Neural progenitor cell (in vitro differentiated cells): ENCODE measurements around the gene GRIN2B. TPM values are rescaled to one million over a fixed set of nuclear protein-coding genes. Genes with fewer than 3 reads are reported as not detected.
A peak's percentile ranks its signal among the peaks of the same experiment; 100 is the strongest.

Experiments used
- DNase-seq: peaks from one replicate; pipeline ENCODE4 v3.0.0-alpha.2; 2016; ENCODE audit warnings: low spot score
- H2AFZ ChIP-seq: fragments of 200-600 bp; sonication (generic); replicated peaks from 2 replicates; pipeline ENCODE4 v1.6.1; 2016; ENCODE audit warnings: antibody characterized with exemption
- H3F3A ChIP-seq: fragments of 200-600 bp; sonication (generic); 2 replicates; pipeline ENCODE4 v1.6.1; 2016; ENCODE audit warnings: antibody characterized with exemption, low read depth
- H3K27ac ChIP-seq: fragments of 200-600 bp; sonication (generic); 2 replicates; pipeline ENCODE4 v1.5.1; 2016; ENCODE audit warnings: mild to moderate bottlenecking
- H3K27me3 ChIP-seq: fragments of 200-600 bp; sonication (generic); 2 replicates; pipeline ENCODE4 v1.6.1; 2016; ENCODE audit warnings: mild to moderate bottlenecking, moderate library complexity
- H3K36me3 ChIP-seq: fragments of 200-600 bp; sonication (generic); 2 replicates; pipeline ENCODE4 v1.5.1; 2016
- H3K4me1 ChIP-seq: fragments of 200-600 bp; sonication (generic); 2 replicates; pipeline ENCODE4 v1.6.1; 2016; ENCODE audit warnings: mixed run types
- H3K4me2 ChIP-seq: fragments of 200-600 bp; sonication (generic); 2 replicates; pipeline ENCODE4 v1.6.1; 2016
- H3K4me3 ChIP-seq: fragments of 200-600 bp; sonication (generic); 2 replicates; pipeline ENCODE4 v1.5.1; 2016
- H3K79me2 ChIP-seq: fragments of 200-600 bp; sonication (generic); 2 replicates; pipeline ENCODE4 v1.6.1; 2016; ENCODE audit warnings: low read depth
- H3K9ac ChIP-seq: fragments of 200-600 bp; sonication (generic); 2 replicates; pipeline ENCODE4 v1.6.1; 2016
- H3K9me3 ChIP-seq: fragments of 200-600 bp; sonication (generic); 2 replicates; pipeline ENCODE4 v1.5.1; 2016; ENCODE audit warnings: low read depth
- H4K20me1 ChIP-seq: fragments of 200-600 bp; sonication (generic); 2 replicates; pipeline ENCODE4 v1.6.1; 2016; ENCODE audit warnings: low read depth
- H3K27ac Mint-ChIP-seq: 3 replicates; pipeline ENCODE4 v1.8.0; 2021; ENCODE audit warnings: mixed read lengths
- H3K27me3 Mint-ChIP-seq: 2 replicates; pipeline ENCODE4 v1.8.0; 2022; ENCODE audit warnings: low read depth, mild to moderate bottlenecking, inconsistent platforms, moderate library complexity, mixed read lengths; ENCODE audit not compliant: insufficient read depth
- H3K36me3 Mint-ChIP-seq: 3 replicates; pipeline ENCODE4 v1.8.0; 2021; ENCODE audit warnings: mixed read lengths
- H3K4me1 Mint-ChIP-seq: 3 replicates; pipeline ENCODE4 v1.8.0; 2021; ENCODE audit warnings: mixed read lengths
- H3K4me3 Mint-ChIP-seq: 3 replicates; pipeline ENCODE4 v1.8.0; 2021; ENCODE audit warnings: mild to moderate bottlenecking, moderate library complexity, mixed read lengths
- H3K9me3 Mint-ChIP-seq: 3 replicates; pipeline ENCODE4 v1.8.0; 2020; ENCODE audit warnings: mixed read lengths
- CTCF ChIP-seq: fragments of 200-600 bp; sonication (generic); IDR thresholded peaks from 2 replicates; pipeline ENCODE4 v1.5.1; 2017; ENCODE audit warnings: antibody characterized with exemption, mild to moderate bottlenecking
- EZH2 ChIP-seq: fragments of 200-600 bp; sonication (generic); IDR thresholded peaks from 2 replicates; pipeline ENCODE4 v1.6.1; 2017; ENCODE audit warnings: antibody characterized with exemption, mild to moderate bottlenecking, moderate library complexity
- EZH2phosphoT487 ChIP-seq: fragments of 200-600 bp; sonication (generic); IDR thresholded peaks from 2 replicates; pipeline ENCODE4 v1.6.1; 2017; ENCODE audit warnings: antibody characterized with exemption
- total RNA-seq: library from RNA; depleted of rRNA; stranded (reverse); fragments of >200 nt; gene quantifications from 2 replicates; pipeline ENCODE4 v1.2.3, GENCODE V29; 2015; ENCODE audit warnings: low replicate concordance

The GRIN2B gene
- total RNA-seq, 1 donor from 2014 or later, result 0.52 TPM

- no peak overlapping the region for H2AFZ ChIP-seq
- Mint-ChIP-seq H3K27me3 (peaks cover 8% of the 10 kb centered on the region), H3K9me3 (peaks cover 18% of the 10 kb centered on the region), H3K36me3 (no peaks in the 10 kb centered on the region), H3K4me3 (no peak overlapping the region), H3K4me1 (peaks cover 34% of the 10 kb centered on the region), H3K27ac (peak overlapping the region; percentile 19)
- DNase-seq, result no peak
- H3F3A ChIP-seq, result no peaks in the 10 kb centered on the region
- no peak overlapping the region for H3K4me2 ChIP-seq
- TF ChIP-seq EZH2 (no peak), CTCF (no peak), EZH2phosphoT487 (no peak)
- H3K9ac ChIP-seq, result no peak overlapping the region
- H4K20me1 ChIP-seq, result no peaks in the 10 kb centered on the region
- no peaks in the 10 kb centered on the region for H3K9me3 ChIP-seq
- H3K36me3 ChIP-seq, result no peaks in the 10 kb centered on the region
- no peak overlapping the region for H3K27ac ChIP-seq
- H3K27me3 ChIP-seq, result no peaks in the 10 kb centered on the region
- H3K79me2 ChIP-seq, result no peaks in the 10 kb centered on the region
- peaks cover 21% of the 10 kb centered on the region for H3K4me1 ChIP-seq
- no peak overlapping the region for H3K4me3 ChIP-seq
Measured at GRCh38 chr12:13940335-13940865, 41.0 kb downstream of the GRIN2B start.

DNA sequence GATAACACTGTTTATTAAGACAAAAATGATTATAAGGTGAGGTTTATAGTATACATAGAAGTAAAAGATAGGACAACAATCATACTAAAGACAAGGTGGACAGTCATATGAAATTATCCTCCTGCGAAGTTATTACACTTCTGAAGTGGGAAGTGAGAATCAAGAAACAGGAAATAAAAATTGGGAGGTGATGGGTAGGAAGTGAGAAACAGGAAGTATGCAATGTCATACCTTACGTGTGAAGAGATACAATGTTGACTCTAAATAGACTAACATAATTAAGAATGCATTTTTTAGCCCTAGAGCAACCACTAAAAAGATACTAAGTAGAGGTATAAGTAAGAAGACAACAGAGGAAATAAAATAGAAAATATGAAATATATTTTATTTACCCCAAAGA, 43.7 kb downstream of the GRIN2B start:
- Histone ChIP-seq H3K4me3 (no peak overlapping the region), H3K9ac (no peak overlapping the region), H3K4me1 (peaks cover 15% of the 10 kb centered on the region), H3K27ac (no peak overlapping the region), H3K4me2 (no peak overlapping the region), H3F3A (no peaks in the 10 kb centered on the region), H3K36me3 (no peaks in the 10 kb centered on the region), H2AFZ (no peak overlapping the region), H3K79me2 (no peaks in the 10 kb centered on the region), H4K20me1 (no peaks in the 10 kb centered on the region), H3K27me3 (no peaks in the 10 kb centered on the region), H3K9me3 (no peaks in the 10 kb centered on the region)
- H3K27me3 Mint-ChIP-seq, result peaks cover 6% of the 10 kb centered on the region
- TF ChIP-seq EZH2phosphoT487 (no peak), CTCF (no peak), EZH2 (no peak)
- H3K36me3 Mint-ChIP-seq, result peaks cover 2% of the 10 kb centered on the region
- DNase-seq, result no peak
- H3K27ac Mint-ChIP-seq, result no peak overlapping the region
- H3K4me1 Mint-ChIP-seq, result peaks cover 19% of the 10 kb centered on the region
- no peak overlapping the region for H3K4me3 Mint-ChIP-seq
- H3K9me3 Mint-ChIP-seq, result peaks cover 18% of the 10 kb centered on the region

GRCh38 chr12:13935169-13935568, 46.2 kb downstream of the GRIN2B start:
- TF ChIP-seq EZH2phosphoT487, result no peak
- no peak for TF ChIP-seq EZH2
- TF ChIP-seq CTCF, result no peak
- Histone ChIP-seq H4K20me1 (no peaks in the 10 kb centered on the region), H3K4me1 (no peaks in the 10 kb centered on the region), H3K9ac (no peak overlapping the region), H3K36me3 (no peaks in the 10 kb centered on the region), H3F3A (no peaks in the 10 kb centered on the region), H3K4me2 (no peak overlapping the region), H3K79me2 (no peaks in the 10 kb centered on the region), H3K9me3 (no peaks in the 10 kb centered on the region), H2AFZ (no peak overlapping the region), H3K27me3 (no peaks in the 10 kb centered on the region), H3K27ac (no peak overlapping the region), H3K4me3 (no peak overlapping the region)
- Mint-ChIP-seq H3K4me1 (no peaks in the 10 kb centered on the region), H3K4me3 (no peak overlapping the region), H3K27ac (no peak overlapping the region), H3K36me3 (peaks cover 2% of the 10 kb centered on the region), H3K27me3 (peaks cover under 1% of the 10 kb centered on the region), H3K9me3 (peaks cover 18% of the 10 kb centered on the region)
- DNase-seq, result no peak
